ENCODE data around the gene SLC38A9. TPM values are rescaled to one million over a fixed set of nuclear protein-coding genes. Genes with fewer than 3 reads are reported as not detected.

SLC38A9 gene
- polyA plus RNA-seq, 1 experiment = 12.5 TPM

DNA sequence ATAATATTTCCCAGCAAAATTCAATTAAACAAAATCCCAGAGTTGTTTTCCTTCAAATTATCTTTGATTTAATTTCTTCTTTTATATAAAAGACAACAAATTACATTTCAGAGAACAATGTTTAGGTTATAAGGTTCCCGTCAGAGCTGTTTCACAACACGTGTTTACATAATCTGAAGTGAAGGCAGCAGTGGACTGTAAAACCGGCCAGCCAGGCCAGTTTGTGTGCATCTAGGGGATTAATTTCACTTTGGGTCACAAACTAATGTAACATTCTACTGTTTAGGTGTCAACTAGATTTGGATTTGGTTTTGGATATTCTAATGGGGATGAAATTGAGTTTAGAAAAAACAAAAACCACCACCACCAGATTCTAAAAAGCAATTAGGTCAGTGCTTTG, 90.9 kb downstream of the SLC38A9 start:
- no peak overlapping the region for H3K4me3 ChIP-seq (ENCODE audit: low read depth, low read length)
- ChIA-PET CTCF (interaction anchor here (0.5 to 1.4 kb wide), 2 partner anchors 13 to 26 kb away, joined by 3 read pairs; no protein-coding TSS in a partner anchor), POLR2A (no interaction called here)
- 0 out of 2 replicates have a peak, but pooled peaks cover 1% of the 10 kb centered on the region for H3K36me3 ChIP-seq (ENCODE audit: control insufficient read depth, insufficient read depth, low read length)
- TF ChIP-seq, protein P1, sequence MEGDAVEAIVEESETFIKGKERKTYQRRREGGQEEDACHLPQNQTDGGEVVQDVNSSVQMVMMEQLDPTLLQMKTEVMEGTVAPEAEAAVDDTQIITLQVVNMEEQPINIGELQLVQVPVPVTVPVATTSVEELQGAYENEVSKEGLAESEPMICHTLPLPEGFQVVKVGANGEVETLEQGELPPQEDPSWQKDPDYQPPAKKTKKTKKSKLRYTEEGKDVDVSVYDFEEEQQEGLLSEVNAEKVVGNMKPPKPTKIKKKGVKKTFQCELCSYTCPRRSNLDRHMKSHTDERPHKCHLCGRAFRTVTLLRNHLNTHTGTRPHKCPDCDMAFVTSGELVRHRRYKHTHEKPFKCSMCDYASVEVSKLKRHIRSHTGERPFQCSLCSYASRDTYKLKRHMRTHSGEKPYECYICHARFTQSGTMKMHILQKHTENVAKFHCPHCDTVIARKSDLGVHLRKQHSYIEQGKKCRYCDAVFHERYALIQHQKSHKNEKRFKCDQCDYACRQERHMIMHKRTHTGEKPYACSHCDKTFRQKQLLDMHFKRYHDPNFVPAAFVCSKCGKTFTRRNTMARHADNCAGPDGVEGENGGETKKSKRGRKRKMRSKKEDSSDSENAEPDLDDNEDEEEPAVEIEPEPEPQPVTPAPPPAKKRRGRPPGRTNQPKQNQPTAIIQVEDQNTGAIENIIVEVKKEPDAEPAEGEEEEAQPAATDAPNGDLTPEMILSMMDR (IDR thresholded peaks at IDR 0.05; ENCODE audit: insufficient read depth, low read depth, low read length) = no peak
- H3K27me3 ChIP-seq (ENCODE audit: control insufficient read depth, insufficient read depth, low read length) = no peaks in the 10 kb centered on the region
- no peak for DNase-seq (ENCODE audit: low read depth)

DNA sequence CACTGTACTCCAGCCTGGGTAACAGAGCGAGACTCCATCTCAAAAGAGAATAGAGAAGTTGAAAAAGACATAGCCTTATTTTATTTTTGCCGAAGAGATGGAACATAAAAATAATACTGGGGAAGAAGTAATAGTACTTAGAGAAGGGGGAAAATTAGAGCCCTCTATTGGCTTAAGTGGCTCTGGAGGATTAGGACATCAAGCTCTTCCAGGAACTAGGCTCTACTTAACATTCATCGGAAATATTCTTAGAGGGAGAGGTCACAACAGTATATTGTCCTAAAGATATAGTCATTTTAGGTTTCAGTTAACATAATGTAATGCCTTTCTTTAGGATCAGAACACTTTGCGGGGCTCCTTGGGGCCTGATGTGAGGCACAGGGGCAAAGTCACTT, 91.4 kb downstream of the SLC38A9 start:
- no peak for DNase-seq (ENCODE audit: low read depth)
- ChIA-PET CTCF (interaction anchor here (0.5 to 1.4 kb wide), 2 partner anchors 12 to 26 kb away, joined by 3 read pairs; no protein-coding TSS in a partner anchor), POLR2A (no interaction called here)
- H3K4me3 ChIP-seq (ENCODE audit: low read depth, low read length) = no peak overlapping the region
- no peaks in the 10 kb centered on the region for H3K27me3 ChIP-seq (ENCODE audit: control insufficient read depth, insufficient read depth, low read length)
- TF ChIP-seq, protein P1 (IDR thresholded peaks at IDR 0.05; ENCODE audit: insufficient read depth, low read depth, low read length) = no peak
- H3K36me3 ChIP-seq (ENCODE audit: control insufficient read depth, insufficient read depth, low read length) = 0 out of 2 replicates have a peak, but pooled peaks cover 1% of the 10 kb centered on the region

DNA sequence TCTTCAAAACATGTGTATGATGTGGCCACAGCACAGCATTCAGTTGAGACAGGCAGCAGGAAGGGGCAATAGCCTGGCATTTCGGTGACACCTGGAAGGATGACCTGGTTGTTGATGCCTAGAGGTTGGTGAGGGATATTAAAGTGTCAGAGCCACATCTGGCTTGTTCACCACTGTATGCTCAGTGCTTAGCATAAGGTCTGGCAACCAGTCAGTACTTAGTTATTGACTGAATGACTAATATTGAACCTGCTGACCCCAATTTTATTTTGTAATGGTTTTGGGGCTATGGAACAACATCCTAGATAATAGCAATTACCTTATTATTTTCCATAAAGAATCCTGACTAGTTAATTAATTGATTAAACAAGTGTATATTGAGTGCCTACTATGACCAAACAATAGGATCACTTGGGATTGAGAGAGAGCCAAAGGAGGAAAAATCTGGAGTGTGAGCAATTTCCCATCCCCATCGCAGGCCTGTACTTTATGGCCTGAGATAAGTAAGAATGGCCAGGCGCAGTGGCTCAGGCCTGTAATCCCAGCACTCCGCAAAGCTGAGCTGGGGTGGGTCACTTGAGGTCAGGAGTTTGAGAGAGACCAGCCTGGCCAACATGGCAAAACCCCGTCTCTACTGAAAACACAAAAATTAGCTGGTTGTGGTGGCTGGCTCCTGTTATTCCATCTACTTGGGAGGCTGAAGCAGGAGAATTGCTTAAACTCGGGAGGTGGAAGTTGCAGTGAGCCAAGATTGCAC, 91.9 kb downstream of the SLC38A9 start:
- Histone ChIP-seq H3K27me3 (ENCODE audit: control insufficient read depth, insufficient read depth, low read length) (no peaks in the 10 kb centered on the region), H3K4me3 (ENCODE audit: low read depth, low read length) (no peak overlapping the region), H3K36me3 (ENCODE audit: control insufficient read depth, insufficient read depth, low read length) (no peaks in the 10 kb centered on the region)
- POLR2A ChIA-PET = no interaction called here
- TF ChIP-seq, protein P1 (IDR thresholded peaks at IDR 0.05; ENCODE audit: insufficient read depth, low read depth, low read length) = no peak
- DNase-seq (ENCODE audit: low read depth) = no peak
- CTCF ChIA-PET = interaction anchor here (1.4 kb wide), 1 partner anchor 12 kb away, joined by 3 read pairs; no protein-coding TSS in a partner anchor

DNA sequence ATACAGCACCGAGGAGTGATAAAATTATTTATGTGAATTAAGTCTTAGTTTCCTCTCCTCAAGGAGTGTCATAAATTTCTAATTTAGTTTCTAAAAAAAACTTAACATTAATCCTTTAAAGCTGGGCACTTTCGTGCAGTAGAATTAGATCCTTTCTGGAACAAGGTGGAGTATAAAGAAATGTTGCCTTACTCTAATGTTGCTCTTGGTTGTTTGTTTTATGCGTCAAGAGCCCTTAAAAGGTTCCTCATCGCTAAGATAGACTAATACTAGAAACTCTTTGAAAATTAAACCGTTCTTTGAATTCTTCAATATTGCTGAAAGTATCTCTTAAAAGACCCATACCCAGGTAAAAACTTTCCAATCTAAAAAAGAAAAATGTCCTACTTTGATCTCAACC, 93.8 kb downstream of the SLC38A9 start:
- ChIA-PET POLR2A (no interaction called here), CTCF (no interaction called here)
- DNase-seq (ENCODE audit: low read depth) = no peak
- H3K27me3 ChIP-seq (ENCODE audit: control insufficient read depth, insufficient read depth, low read length) = no peaks in the 10 kb centered on the region
- no peak overlapping the region for H3K4me3 ChIP-seq (ENCODE audit: low read depth, low read length)
- TF ChIP-seq, protein P1 (IDR thresholded peaks at IDR 0.05; ENCODE audit: insufficient read depth, low read depth, low read length) = no peak
- H3K36me3 ChIP-seq (ENCODE audit: control insufficient read depth, insufficient read depth, low read length) = no peaks in the 10 kb centered on the region

DNA sequence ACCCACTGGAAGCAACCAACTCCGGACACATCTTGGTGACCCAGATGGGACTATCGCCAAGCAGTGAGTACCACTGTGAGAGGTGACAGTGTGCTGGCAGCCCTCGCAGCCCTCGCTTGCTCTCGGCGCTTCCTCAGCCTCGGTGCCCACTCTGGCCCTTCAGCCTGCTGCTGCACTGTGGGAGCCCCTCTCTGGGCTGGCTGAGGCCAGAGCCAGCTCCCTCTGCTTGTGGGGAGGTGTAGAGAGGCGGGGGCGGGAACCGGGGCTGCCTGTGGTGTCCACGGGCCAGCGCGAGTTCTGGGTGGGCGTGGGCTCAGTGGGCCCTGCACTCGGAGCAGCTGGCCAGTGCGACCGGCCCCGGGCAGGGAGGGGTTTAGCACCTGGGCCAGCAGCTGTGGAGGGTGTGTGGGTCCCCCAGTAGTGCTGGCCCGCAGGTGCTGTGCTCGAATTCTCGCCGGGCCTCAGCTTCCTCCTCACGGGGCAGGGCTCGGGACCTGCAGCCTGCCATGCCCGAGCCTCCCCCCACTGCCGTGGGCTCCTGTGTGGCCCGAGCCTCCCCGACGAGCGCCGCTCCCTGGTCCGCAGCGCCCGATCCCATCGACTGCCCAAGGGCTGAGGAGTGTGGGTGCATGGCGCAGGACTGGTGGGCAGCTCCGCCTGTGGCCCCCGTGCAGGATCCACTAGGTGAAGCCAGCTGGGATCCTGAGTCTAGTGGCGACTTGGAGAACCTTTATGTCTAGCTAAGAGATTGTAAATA, 98.8 kb downstream of the SLC38A9 start:
- POLR2A ChIA-PET = no interaction called here
- CTCF ChIA-PET = no interaction called here
- TF ChIP-seq, protein P1 (IDR thresholded peaks at IDR 0.05; ENCODE audit: insufficient read depth, low read depth, low read length) = no peak
- Histone ChIP-seq H3K4me3 (ENCODE audit: low read depth, low read length) (no peak overlapping the region), H3K36me3 (ENCODE audit: control insufficient read depth, insufficient read depth, low read length) (no peaks in the 10 kb centered on the region), H3K27me3 (ENCODE audit: control insufficient read depth, insufficient read depth, low read length) (no peaks in the 10 kb centered on the region)
- DNase-seq (ENCODE audit: low read depth) = no peak
